Transverse colon (tissue), 4 donors: ENCODE results near the gene PDE10A. TPM values are rescaled to one million over a fixed set of nuclear protein-coding genes. Genes with fewer than 3 reads are reported as not detected.

Source experiments
- DNase-seq: peaks from one replicate; pipeline ENCODE4 v3.0.0-alpha.2; 2019
- H3K27ac ChIP-seq, 4 donors: fragments of 200-600 bp; sonication (generic); 2 replicates each; pipeline ENCODE4 v1.5.1; 2016 to 2018; ENCODE audit warnings: inconsistent platforms in 4 of 4
- H3K27me3 ChIP-seq: fragments of 200-600 bp; sonication (generic); 2 replicates; pipeline ENCODE4 v1.5.1; 2017; ENCODE audit warnings: inconsistent platforms
- H3K36me3 ChIP-seq, 4 donors: fragments of 200-600 bp; sonication (generic); 2 replicates each; pipeline ENCODE4 v1.5.1; 2017 to 2019; ENCODE audit warnings: inconsistent platforms in 4 of 4
- H3K4me1 ChIP-seq, 4 donors: fragments of 200-600 bp; sonication (generic); 2 replicates each; pipeline ENCODE4 v1.5.1; 2017 to 2020; ENCODE audit warnings: inconsistent platforms in 4 of 4
- H3K4me3 ChIP-seq, 4 donors: fragments of 200-600 bp; sonication (generic); 1 replicate in 1 of 4; 2 replicates in 3 of 4; pipeline versions ENCODE4 v1.5.1 to v1.6.1; 2017 to 2019; ENCODE audit warnings: inconsistent platforms in 4 of 4
- H3K9me3 ChIP-seq, 2 donors: fragments of 200-600 bp; sonication (generic); 2 replicates each; pipeline ENCODE4 v1.5.1; 2017 to 2019; ENCODE audit warnings: inconsistent platforms in 2 of 2
- EP300 ChIP-seq: sonication (generic); formaldehyde crosslinking; IDR thresholded peaks from one replicate; pipeline ENCODE4 v1.6.1; 2017; ENCODE audit warnings: antibody characterized with exemption, low read depth
- POLR2A ChIP-seq: fragments of 450-650 bp; IDR thresholded peaks from one replicate; pipeline ENCODE4 v1.6.1; 2016; ENCODE audit warnings: antibody characterized with exemption, mild to moderate bottlenecking, moderate library complexity
- POLR2AphosphoS5 ChIP-seq, 3 donors: sonication (generic); formaldehyde crosslinking; IDR thresholded peaks; one replicate each; pipeline ENCODE4 v1.6.1; 2016; ENCODE audit warnings: antibody characterized with exemption in 3 of 3
- WGBS, 2 donors: methylation state at CpG; one replicate each; pipeline ENCODE4 v1.1.5; 2018; ENCODE audit warnings: low coverage in 1 of 2; 5-methylcytosine and 5-hydroxymethylcytosine counted together
- in situ Hi-C, 4 donors: fragments of 200-750 bp; cut with MboI; loops; one replicate each; pipeline versions ENCODE4 v1.15.0 to v1.15.1; 2017; ENCODE audit warnings: low sequenced_read_pairs in 3 of 4, low pct_ligation_motif_present in 1 of 4, low pct_unique_long_range_greater_than_20kb in 1 of 4
- intact Hi-C: fragments of 100-400 bp; cut with DNase I; formaldehyde crosslinking; loops from one replicate; pipeline ENCODE4 v1.15.1; 2023; ENCODE audit warnings: low total_unique reads
- total RNA-seq, 4 donors: library from RNA; depleted of rRNA; stranded (reverse); fragments of >200 nt; gene quantifications; one replicate each; pipeline ENCODE4 v1.1.0, GENCODE V29; 2016
- TF ChIP-seq, protein P1 (sequence below), 5 experiments: fragments of 200-600 bp in 3 of 5; fragments of 450-650 bp in 2 of 5; sonication (generic) in 3 of 5; IDR thresholded peaks; 1 replicate in 2 of 5; 2 replicates in 3 of 5; pipeline ENCODE4 v1.5.1; 2016 to 2017; ENCODE audit warnings: antibody characterized with exemption in 5 of 5, inconsistent platforms in 3 of 5, mild to moderate bottlenecking in 2 of 5, moderate library complexity in 1 of 5

Gene PDE10A
- total RNA-seq, 4 donors from 2014 or later = 1.4 to 15.3 (median 4.3) TPM

DNA sequence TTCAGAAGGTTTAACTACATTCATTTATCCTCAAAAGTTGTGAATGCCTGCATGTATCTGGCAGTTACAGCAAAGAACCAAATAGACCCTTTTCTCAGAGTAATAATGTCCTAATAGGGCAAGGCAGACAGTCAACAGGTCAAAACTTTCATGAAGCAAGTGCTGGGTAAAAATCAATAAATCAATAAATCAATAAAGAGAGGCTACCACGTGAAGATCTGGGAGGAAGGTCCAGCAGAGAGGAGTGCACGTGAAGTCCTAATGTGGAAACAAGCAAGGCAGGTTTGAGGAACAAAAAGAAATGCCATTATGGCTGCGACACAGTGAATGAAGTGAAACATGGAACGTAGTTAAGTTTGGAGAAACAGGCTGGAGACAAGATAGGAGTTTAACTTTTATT, 317.3 kb downstream of the PDE10A start:
- TF ChIP-seq POLR2AphosphoS5 (IDR thresholded peaks at IDR 0.05) (no peak), EP300 (no peak), POLR2A (no peak)
- TF ChIP-seq, protein P1, sequence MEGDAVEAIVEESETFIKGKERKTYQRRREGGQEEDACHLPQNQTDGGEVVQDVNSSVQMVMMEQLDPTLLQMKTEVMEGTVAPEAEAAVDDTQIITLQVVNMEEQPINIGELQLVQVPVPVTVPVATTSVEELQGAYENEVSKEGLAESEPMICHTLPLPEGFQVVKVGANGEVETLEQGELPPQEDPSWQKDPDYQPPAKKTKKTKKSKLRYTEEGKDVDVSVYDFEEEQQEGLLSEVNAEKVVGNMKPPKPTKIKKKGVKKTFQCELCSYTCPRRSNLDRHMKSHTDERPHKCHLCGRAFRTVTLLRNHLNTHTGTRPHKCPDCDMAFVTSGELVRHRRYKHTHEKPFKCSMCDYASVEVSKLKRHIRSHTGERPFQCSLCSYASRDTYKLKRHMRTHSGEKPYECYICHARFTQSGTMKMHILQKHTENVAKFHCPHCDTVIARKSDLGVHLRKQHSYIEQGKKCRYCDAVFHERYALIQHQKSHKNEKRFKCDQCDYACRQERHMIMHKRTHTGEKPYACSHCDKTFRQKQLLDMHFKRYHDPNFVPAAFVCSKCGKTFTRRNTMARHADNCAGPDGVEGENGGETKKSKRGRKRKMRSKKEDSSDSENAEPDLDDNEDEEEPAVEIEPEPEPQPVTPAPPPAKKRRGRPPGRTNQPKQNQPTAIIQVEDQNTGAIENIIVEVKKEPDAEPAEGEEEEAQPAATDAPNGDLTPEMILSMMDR (IDR thresholded peaks at IDR 0.05) = no peak
- peaks cover 0 to 5% of the 10 kb centered on the region in 2 donors for H3K9me3 ChIP-seq
- intact Hi-C loops (no loop called here), in situ Hi-C loops (no loop called here)
- H3K4me3 ChIP-seq = no peak overlapping the region
- no peaks in the 10 kb centered on the region for H3K27me3 ChIP-seq
- WGBS, 2 donors = 72% methylated on average over 4 of the region's 4 CpGs; no CpG with 5 or more reads in 1 of the 2 donors
- no peak overlapping the region for H3K27ac ChIP-seq
- H3K4me1 ChIP-seq = no peaks in the 10 kb centered on the region
- no peak for DNase-seq
- H3K36me3 ChIP-seq = no peaks in the 10 kb centered on the region

DNA sequence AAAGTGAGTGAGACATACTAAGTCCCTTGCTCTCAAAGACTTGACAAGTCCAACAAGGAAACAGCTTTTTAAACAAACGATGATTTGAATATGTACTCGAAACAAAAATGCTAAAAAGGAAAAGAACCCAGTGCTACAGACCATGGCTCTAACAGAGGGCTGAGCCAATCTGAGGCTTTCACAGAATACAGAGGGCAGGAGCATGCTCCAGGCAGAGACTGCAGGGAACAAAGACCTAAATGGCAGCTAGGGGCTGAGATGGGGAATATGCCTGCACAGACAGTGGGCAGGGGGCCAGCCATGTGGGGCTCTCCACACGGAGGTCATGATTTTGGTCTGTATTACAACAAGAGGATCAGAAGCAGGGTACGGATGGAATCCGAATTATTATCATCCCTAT, 322.5 kb downstream of the PDE10A start:
- no peak for DNase-seq
- TF ChIP-seq EP300 = no peak
- no peak for TF ChIP-seq POLR2A
- no peak for TF ChIP-seq POLR2AphosphoS5 (IDR thresholded peaks at IDR 0.05)
- TF ChIP-seq, protein P1 (IDR thresholded peaks at IDR 0.05) = no peak
- in situ Hi-C loops = no loop called here
- Histone ChIP-seq H3K4me1 (no peaks in the 10 kb centered on the region), H3K36me3 (no peaks in the 10 kb centered on the region), H3K27ac (no peak overlapping the region), H3K4me3 (no peak overlapping the region), H3K27me3 (no peaks in the 10 kb centered on the region), H3K9me3 (no peaks in the 10 kb centered on the region)
- intact Hi-C loops = no loop called here
- 74 to 93% methylated on average over 3 to 5 of the region's 5 CpGs for WGBS, 2 donors

DNA sequence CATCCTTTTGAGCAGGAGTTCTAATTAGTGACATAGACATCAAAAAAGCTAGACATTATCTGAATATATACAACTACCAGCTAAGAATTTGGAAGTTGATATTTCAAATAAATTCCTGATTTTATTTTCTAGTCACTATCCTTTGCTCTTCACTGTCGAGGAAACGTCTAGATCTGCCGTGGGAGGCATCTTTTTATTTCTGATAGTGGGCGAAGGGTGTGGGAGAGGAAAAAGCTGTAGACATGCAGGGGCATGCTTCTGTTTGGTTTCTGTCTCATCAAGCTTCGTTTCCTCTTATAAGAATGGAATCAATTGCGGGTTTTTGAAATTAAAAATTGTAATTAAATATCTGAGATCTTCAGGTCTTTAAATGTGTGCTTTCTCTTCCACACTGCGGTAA, 337.4 kb downstream of the PDE10A start:
- Histone ChIP-seq H3K36me3 (no peaks in the 10 kb centered on the region), H3K27ac (no peak overlapping the region), H3K27me3 (no peaks in the 10 kb centered on the region), H3K4me1 (no peaks in the 10 kb centered on the region), H3K4me3 (no peak overlapping the region), H3K9me3 (peaks cover 0 to 9% of the 10 kb centered on the region in 2 donors)
- intact Hi-C loops = no loop called here
- TF ChIP-seq, protein P1 (IDR thresholded peaks at IDR 0.05) = no peak
- no peak for TF ChIP-seq POLR2AphosphoS5 (IDR thresholded peaks at IDR 0.05)
- TF ChIP-seq POLR2A = no peak
- TF ChIP-seq EP300 = no peak
- no peak for DNase-seq
- 82 to 89% methylated on average over 7 of the region's 7 CpGs for WGBS, 2 donors
- in situ Hi-C loops = no loop called here

DNA sequence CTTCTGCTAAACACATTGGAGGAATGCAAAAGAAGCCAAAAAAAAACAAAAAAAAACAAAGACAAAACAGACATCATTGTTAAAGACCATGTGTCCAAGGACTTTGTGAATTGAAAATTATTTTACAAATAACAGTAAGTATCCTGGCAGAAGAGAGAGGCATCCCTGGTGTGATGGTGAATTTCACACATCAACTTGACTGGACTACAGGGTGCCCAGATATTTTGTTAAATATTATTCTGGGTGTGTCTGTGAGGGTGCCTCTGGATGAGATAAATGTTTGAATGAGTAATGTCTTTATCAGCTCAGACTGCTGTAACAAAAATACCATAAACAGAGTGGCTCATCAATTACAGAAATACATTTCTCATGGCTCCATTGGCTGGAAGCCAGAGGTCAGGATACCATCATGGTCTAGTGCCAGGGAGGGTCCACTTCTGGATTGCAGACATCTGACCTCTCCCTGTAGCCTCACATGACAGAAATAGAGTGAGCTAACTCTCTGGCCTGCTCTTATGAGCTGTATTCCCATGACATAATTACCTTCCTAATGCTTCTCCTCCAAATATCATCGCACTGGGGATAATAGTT, 341.4 kb downstream of the PDE10A start:
- intact Hi-C loops = no loop called here
- H3K27ac ChIP-seq = no peak overlapping the region
- H3K27me3 ChIP-seq = no peaks in the 10 kb centered on the region
- TF ChIP-seq POLR2AphosphoS5 (IDR thresholded peaks at IDR 0.05) = no peak
- TF ChIP-seq, protein P1 (IDR thresholded peaks at IDR 0.05) = no peak
- no peaks in the 10 kb centered on the region for H3K4me1 ChIP-seq
- in situ Hi-C loops = no loop called here
- no peaks in the 10 kb centered on the region for H3K36me3 ChIP-seq
- DNase-seq = no peak
- H3K4me3 ChIP-seq = no peak overlapping the region
- H3K9me3 ChIP-seq = peaks cover 0 to 9% of the 10 kb centered on the region in 2 donors
- 83% methylated on average over 1 of the region's 1 CpG; no CpG with 5 or more reads in 1 of the 2 donors for WGBS, 2 donors
